Thyroid gland (tissue), 4 donors: ENCODE data around the gene KIRREL3. TPM values are rescaled to one million over a fixed set of nuclear protein-coding genes. Genes with fewer than 3 reads are reported as not detected.
A peak's percentile ranks its signal among the peaks of the same experiment; 100 is the strongest.

ENCODE experiments used
- DNase-seq, 2 donors: peaks; one replicate each; pipeline ENCODE4 v3.0.0-alpha.2; 2019
- H3K27ac ChIP-seq, 3 donors: fragments of 200-600 bp; sonication (generic); 1 replicate in 2 of 3; 2 replicates in 1 of 3; pipeline ENCODE4 v1.5.1; 2016 to 2019; ENCODE audit warnings: mild to moderate bottlenecking in 1 of 3, moderate library complexity in 1 of 3
- H3K27me3 ChIP-seq: fragments of 200-600 bp; sonication (generic); one replicate; pipeline ENCODE4 v1.5.1; 2019
- H3K36me3 ChIP-seq, 2 donors: fragments of 200-600 bp; sonication (generic); one replicate each; pipeline ENCODE4 v1.5.1; 2016 to 2019
- H3K4me1 ChIP-seq, 2 donors: fragments of 200-600 bp; sonication (generic); one replicate each; pipeline ENCODE4 v1.5.1; 2017 to 2019
- H3K4me3 ChIP-seq, 3 donors: fragments of 200-600 bp; sonication (generic); replicated peaks in 1 of 3; 1 replicate in 2 of 3; 2 replicates in 1 of 3; pipeline ENCODE4 v1.5.1; 2016; ENCODE audit warnings: mild to moderate bottlenecking in 1 of 3
- H3K9me3 ChIP-seq: fragments of 200-600 bp; sonication (generic); one replicate; pipeline ENCODE4 v1.5.1; 2017
- CTCF ChIP-seq, 6 experiments: fragments of 200-600 bp in 3 of 6; fragments of 450-650 bp in 3 of 6; sonication (generic) in 3 of 6; IDR thresholded peaks; one replicate each; pipeline ENCODE4 v1.5.1; 2016 to 2019; ENCODE audit warnings: antibody characterized with exemption in 6 of 6, mild to moderate bottlenecking in 2 of 6, inconsistent platforms in 1 of 6, moderate library complexity in 1 of 6
- POLR2A ChIP-seq, 2 donors: fragments of 450-650 bp; IDR thresholded peaks; one replicate each; pipeline ENCODE4 v1.6.1; 2017; ENCODE audit warnings: antibody characterized with exemption in 2 of 2, mild to moderate bottlenecking in 2 of 2, moderate library complexity in 1 of 2
- WGBS, 2 donors: methylation state at CpG; one replicate each; pipeline ENCODE4 v1.1.5; 2017; 5-methylcytosine and 5-hydroxymethylcytosine counted together
- intact Hi-C: fragments of 100-400 bp; cut with DNase I; formaldehyde crosslinking; loops from one replicate; pipeline ENCODE4 v1.15.1; 2023
- total RNA-seq, 4 donors: library from RNA; depleted of rRNA; stranded (reverse); fragments of >200 nt; gene quantifications; one replicate each; pipeline ENCODE4 v1.2.3, GENCODE V29; 2016

KIRREL3 gene
- total RNA-seq, 4 donors from 2014 or later: 0.78 TPM; not detected in 3

- no peaks in the 10 kb centered on the region for H3K4me1 ChIP-seq
- intact Hi-C loops: loop anchor here (10.0 kb wide), 1 partner anchor 143 kb away; no protein-coding TSS in a partner anchor
- 91 to 93% methylated on average over 1 of the region's 1 CpG for WGBS, 2 donors
- no peak overlapping the region for H3K4me3 ChIP-seq
- H3K27ac ChIP-seq: no peak overlapping the region
- H3K9me3 ChIP-seq: no peaks in the 10 kb centered on the region
- no peaks in the 10 kb centered on the region for H3K27me3 ChIP-seq
- no peaks in the 10 kb centered on the region for H3K36me3 ChIP-seq
- no peak for TF ChIP-seq POLR2A (IDR thresholded peaks at IDR 0.05)
- TF ChIP-seq CTCF (IDR thresholded peaks at IDR 0.05): no peak
- no peak for DNase-seq
Measured at GRCh38 chr11:126722006-126722736, 278.4 kb downstream of the KIRREL3 start.

- intact Hi-C loops: loop anchor here (10.0 kb wide), 1 partner anchor 144 kb away; no protein-coding TSS in a partner anchor
- no peaks in the 10 kb centered on the region for H3K27me3 ChIP-seq
- WGBS, 2 donors: 66 to 71% methylated on average over 5 of the region's 5 CpGs
- H3K27ac ChIP-seq: no peak overlapping the region
- no peaks in the 10 kb centered on the region for H3K4me1 ChIP-seq
- H3K9me3 ChIP-seq: no peaks in the 10 kb centered on the region
- DNase-seq: peak; percentile 14 to 21
- H3K4me3 ChIP-seq: no peak overlapping the region
- H3K36me3 ChIP-seq: no peaks in the 10 kb centered on the region
- no peak for TF ChIP-seq CTCF (IDR thresholded peaks at IDR 0.05)
- no peak for TF ChIP-seq POLR2A (IDR thresholded peaks at IDR 0.05)
Measured at GRCh38 chr11:126720539-126721235, 279.9 kb downstream of the KIRREL3 start.

GRCh38 chr11:126719740-126720139 lies 280.8 kb downstream of the KIRREL3 start:
- Histone ChIP-seq H3K4me1 (no peaks in the 10 kb centered on the region), H3K4me3 (no peak overlapping the region), H3K27ac (no peak overlapping the region), H3K9me3 (no peaks in the 10 kb centered on the region), H3K27me3 (no peaks in the 10 kb centered on the region), H3K36me3 (no peaks in the 10 kb centered on the region)
- TF ChIP-seq POLR2A (IDR thresholded peaks at IDR 0.05): no peak
- no peak for TF ChIP-seq CTCF (IDR thresholded peaks at IDR 0.05)
- no peak for DNase-seq
- 89 to 97% methylated on average over 3 of the region's 3 CpGs for WGBS, 2 donors
- intact Hi-C loops: loop anchor here (10.0 kb wide), 1 partner anchor 145 kb away; no protein-coding TSS in a partner anchor

- Histone ChIP-seq H3K27me3 (no peaks in the 10 kb centered on the region), H3K4me3 (no peak overlapping the region), H3K9me3 (no peaks in the 10 kb centered on the region), H3K27ac (no peak overlapping the region), H3K36me3 (no peaks in the 10 kb centered on the region), H3K4me1 (no peaks in the 10 kb centered on the region)
- no peak for TF ChIP-seq CTCF (IDR thresholded peaks at IDR 0.05)
- TF ChIP-seq POLR2A (IDR thresholded peaks at IDR 0.05): no peak
- intact Hi-C loops: no loop called here
- WGBS, 2 donors: 67 to 87% methylated on average over 3 of the region's 3 CpGs
- no peak for DNase-seq
Measured at GRCh38 chr11:126718276-126718675, 282.3 kb downstream of the KIRREL3 start.
